ENCODE measurements around the gene UNC5C. TPM values are rescaled to one million over a fixed set of nuclear protein-coding genes. Genes with fewer than 3 reads are reported as not detected.

UNC5C gene
- total and polyA plus RNA-seq, 7 experiments from 2014 or later, result not detected

DNA sequence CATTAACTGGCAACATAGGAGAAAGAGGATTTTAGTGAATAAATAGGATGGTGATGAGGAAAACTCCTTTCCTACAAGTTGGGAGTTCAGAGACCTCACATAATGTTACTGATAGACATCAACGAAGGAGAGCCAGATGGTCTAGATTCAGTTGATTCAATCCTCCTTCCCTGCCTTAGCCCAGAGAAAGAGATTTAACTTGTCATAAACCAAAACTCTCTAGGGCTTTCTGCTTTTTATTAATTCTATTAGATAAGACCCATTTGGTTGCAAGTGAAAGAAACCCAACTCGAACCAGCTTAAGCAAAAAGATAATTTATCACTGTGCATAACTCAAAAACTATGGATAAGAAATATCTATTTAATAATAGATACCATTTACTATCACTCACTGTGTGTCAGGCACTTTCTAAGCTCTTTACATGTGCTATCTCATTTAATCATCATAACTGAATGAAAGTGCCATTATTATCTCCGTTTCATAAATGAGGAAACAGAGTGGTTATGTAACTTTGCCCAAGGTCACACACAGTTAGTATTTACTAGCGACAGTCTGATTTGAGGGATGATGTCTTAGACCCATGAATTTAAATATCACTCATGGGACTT lies 4.3 kb upstream of the UNC5C start:
- Mint-ChIP-seq H3K27me3 (peaks cover 22 to 50% (median 30%) of the 10 kb centered on the region in 5 donors), H3K9me3 (peaks cover 0 to 3% (median 0%) of the 10 kb centered on the region in 11 donors), H3K36me3 (no peaks in the 10 kb centered on the region), H3K4me3 (no peak overlapping the region), H3K27ac (no peak overlapping the region), H3K4me1 (peaks cover 0 to 20% (median 14%) of the 10 kb centered on the region in 7 donors)
- Histone ChIP-seq H3K27ac (ENCODE audit: low read depth, low read length) (no peak overlapping the region), H3K27me3 (ENCODE audit: control insufficient read depth in 2 of 2, insufficient read depth in 2 of 2, low read length in 2 of 2) (no peaks in the 10 kb centered on the region), H3K4me3 (ENCODE audit: low read length) (no peak overlapping the region), H3K36me3 (ENCODE audit: control insufficient read depth in 2 of 3, insufficient read depth in 3 of 3, low read length in 3 of 3) (no peaks in the 10 kb centered on the region), H3K9me3 (ENCODE audit: control insufficient read depth in 2 of 3, low read length in 3 of 3) (no peaks in the 10 kb centered on the region), H3K4me1 (ENCODE audit: control insufficient read depth in 2 of 2, insufficient read depth in 2 of 2, low read length in 2 of 2) (no peaks in the 10 kb centered on the region)
- no peak for DNase-seq
- intact Hi-C loops (cut with micrococcal nuclease), result no loop called here
- ChIA-PET POLR2A (no interaction called here), CTCF (no interaction called here)
- ATAC-seq, result no peak

DNA sequence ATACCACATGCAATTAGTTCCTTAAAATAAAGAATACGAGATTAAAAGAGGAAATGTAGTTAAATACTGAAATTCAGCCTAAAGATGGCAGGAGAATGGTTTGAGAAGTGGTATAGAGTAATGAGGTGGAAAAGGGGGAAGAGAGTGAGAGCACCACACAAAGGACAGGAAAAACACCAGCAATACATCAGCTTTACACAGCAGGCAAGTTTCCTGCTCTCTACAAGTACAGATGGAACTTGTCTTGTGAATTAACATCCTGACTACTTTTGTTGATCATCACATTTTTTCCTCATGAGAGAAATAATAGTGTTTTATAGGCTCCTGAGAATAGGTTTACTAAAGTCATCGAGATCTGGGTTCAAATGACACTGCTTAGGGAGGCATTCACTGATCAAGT lies 2.9 kb upstream of the UNC5C start:
- H3K27ac ChIP-seq (ENCODE audit: low read depth, low read length), result no peak overlapping the region
- ATAC-seq, result no peak
- intact Hi-C loops (cut with micrococcal nuclease), result no loop called here
- peaks cover 0 to 22% (median 16%) of the 10 kb centered on the region in 7 donors for H3K4me1 Mint-ChIP-seq
- no peak overlapping the region for H3K4me3 Mint-ChIP-seq
- no peaks in the 10 kb centered on the region for H3K36me3 ChIP-seq (ENCODE audit: control insufficient read depth in 2 of 3, insufficient read depth in 3 of 3, low read length in 3 of 3)
- H3K9me3 Mint-ChIP-seq, result peaks cover 0 to 3% (median 0%) of the 10 kb centered on the region in 11 donors
- H3K27me3 ChIP-seq (ENCODE audit: control insufficient read depth in 2 of 2, insufficient read depth in 2 of 2, low read length in 2 of 2), result no peaks in the 10 kb centered on the region
- no peak overlapping the region for H3K4me3 ChIP-seq (ENCODE audit: low read length)
- H3K36me3 Mint-ChIP-seq, result no peaks in the 10 kb centered on the region
- CTCF ChIA-PET, result no interaction called here
- no peaks in the 10 kb centered on the region for H3K4me1 ChIP-seq (ENCODE audit: control insufficient read depth in 2 of 2, insufficient read depth in 2 of 2, low read length in 2 of 2)
- POLR2A ChIA-PET, result no interaction called here
- H3K27ac Mint-ChIP-seq, result no peak overlapping the region
- DNase-seq, result no peak
- H3K27me3 Mint-ChIP-seq, result peaks cover 33 to 57% (median 37%) of the 10 kb centered on the region in 5 donors
- no peaks in the 10 kb centered on the region for H3K9me3 ChIP-seq (ENCODE audit: control insufficient read depth in 2 of 3, low read length in 3 of 3)

DNA sequence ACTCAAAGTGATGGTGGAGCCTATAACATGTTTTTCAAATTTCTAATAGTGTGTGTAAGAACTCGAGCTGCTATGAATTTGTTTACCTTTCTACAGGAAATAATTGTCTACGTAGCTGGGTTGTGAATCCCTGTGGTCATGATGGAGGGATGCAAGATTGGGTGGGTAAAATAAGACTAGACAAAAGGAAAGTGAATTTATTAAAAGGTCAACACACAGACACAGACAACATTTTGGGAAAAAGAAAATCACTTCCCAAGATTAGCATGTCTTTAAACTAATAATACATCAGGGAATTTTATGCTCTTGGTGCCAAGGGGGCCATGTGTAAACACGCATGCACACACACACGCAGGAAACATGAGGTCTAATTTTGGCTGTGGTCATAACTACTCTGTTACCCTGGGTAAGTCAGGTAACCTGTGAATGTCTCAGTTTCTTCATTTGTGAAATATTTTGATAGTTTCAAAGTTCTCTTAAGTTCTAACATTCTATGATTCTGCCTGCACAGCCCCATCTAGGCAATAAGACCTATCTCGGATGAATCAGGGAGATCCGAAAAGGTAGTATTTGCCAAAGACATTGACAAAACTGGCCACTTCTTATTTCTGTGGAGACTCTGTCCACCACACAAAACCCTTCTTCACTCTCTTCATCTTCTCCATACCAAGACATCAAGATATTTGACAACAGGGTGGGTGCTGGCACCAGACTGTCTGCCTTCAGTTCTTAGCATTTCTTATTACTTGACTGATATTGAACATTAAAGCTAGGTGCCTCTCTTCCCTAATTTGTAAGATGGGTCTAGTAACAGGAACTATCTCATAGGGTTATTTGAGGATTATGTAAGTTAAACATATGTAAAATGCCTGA lies 1.6 kb upstream of the UNC5C start:
- CTCF ChIA-PET, result no interaction called here
- DNase-seq, result no peak

DNA sequence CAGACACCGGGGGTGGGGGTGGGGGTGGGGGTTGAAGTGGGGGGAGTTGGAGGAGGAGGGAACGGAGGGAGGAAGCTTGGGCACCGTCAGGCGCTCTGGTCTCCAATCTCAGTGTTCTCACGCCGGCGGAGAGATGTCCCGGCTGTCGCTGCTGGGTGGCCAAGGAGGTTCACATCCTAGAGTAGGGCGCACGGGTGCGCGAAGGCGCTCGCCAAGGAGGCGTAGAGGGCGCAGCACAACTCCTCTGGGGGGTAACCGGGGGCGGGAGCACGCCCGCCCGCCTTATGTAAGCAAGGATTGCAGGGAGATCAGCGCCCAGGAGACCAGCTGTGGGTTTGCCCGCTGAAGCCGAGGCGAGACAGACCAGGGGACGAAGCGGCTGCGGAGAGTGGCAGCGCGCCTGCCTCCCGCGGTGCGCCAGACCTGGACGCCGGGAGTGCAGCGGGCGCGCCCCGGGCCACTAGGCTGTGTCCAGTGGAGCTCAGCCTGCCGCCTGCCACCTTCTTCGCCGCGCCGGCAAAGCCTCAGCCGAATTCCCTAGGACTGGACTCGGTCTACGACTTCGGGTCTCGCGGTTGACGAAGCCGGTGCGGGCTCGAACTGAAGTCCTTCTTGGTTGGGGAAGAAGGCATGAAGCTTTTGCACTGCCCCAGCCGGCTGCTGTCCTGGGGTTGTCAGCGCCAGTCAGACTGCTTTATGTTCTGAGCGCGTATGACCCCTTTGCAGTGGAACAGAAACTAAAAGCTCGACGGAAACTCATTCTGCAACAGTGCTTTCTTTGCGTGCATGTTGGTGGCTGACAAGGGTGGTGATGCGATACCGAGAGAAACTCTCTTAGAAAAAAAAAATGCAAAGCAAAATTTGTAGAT lies 707 bp upstream of the UNC5C start:
- ATAC-seq, result peak; percentile 35
- no peaks in the 10 kb centered on the region for H3K4me1 ChIP-seq (ENCODE audit: control insufficient read depth in 2 of 2, insufficient read depth in 2 of 2, low read length in 2 of 2)
- peak in 1 of 9 donors; percentile 28 for DNase-seq
- H3K27ac ChIP-seq (ENCODE audit: low read depth, low read length), result no peak overlapping the region
- no peaks in the 10 kb centered on the region for H3K36me3 ChIP-seq (ENCODE audit: control insufficient read depth in 2 of 3, insufficient read depth in 3 of 3, low read length in 3 of 3)
- no peak overlapping the region for H3K27ac Mint-ChIP-seq
- peak overlapping the region; percentile 58 to 91 (median 72) for H3K4me3 Mint-ChIP-seq
- peaks cover 40 to 67% (median 55%) of the 10 kb centered on the region in 5 donors for H3K27me3 Mint-ChIP-seq
- H3K27me3 ChIP-seq (ENCODE audit: control insufficient read depth in 2 of 2, insufficient read depth in 2 of 2, low read length in 2 of 2), result no peaks in the 10 kb centered on the region
- no peaks in the 10 kb centered on the region for H3K36me3 Mint-ChIP-seq
- CTCF ChIA-PET, result no interaction called here
- no peak overlapping the region for H3K4me3 ChIP-seq (ENCODE audit: low read length)
- POLR2A ChIA-PET, result no interaction called here
- peaks cover 0 to 2% (median 0%) of the 10 kb centered on the region in 11 donors for H3K9me3 Mint-ChIP-seq
- intact Hi-C loops (cut with micrococcal nuclease), result loop anchor here (5.0 to 10.0 kb wide), 2 partner anchors 385 to 392 kb away; no protein-coding TSS in a partner anchor
- no peaks in the 10 kb centered on the region for H3K9me3 ChIP-seq (ENCODE audit: control insufficient read depth in 2 of 3, low read length in 3 of 3)
- peaks cover 0 to 22% (median 16%) of the 10 kb centered on the region in 7 donors for H3K4me1 Mint-ChIP-seq

More for the DNA sequence above, 1.6 kb upstream of the UNC5C start:
- Mint-ChIP-seq H3K36me3 (no peaks in the 10 kb centered on the region), H3K4me3 (peak overlapping the region; percentile 58 to 83 (median 68)), H3K27ac (no peak overlapping the region), H3K4me1 (peaks cover 0 to 22% (median 16%) of the 10 kb centered on the region in 7 donors), H3K9me3 (peaks cover 0 to 3% (median 0%) of the 10 kb centered on the region in 11 donors), H3K27me3 (peaks cover 42 to 69% (median 50%) of the 10 kb centered on the region in 5 donors)
- POLR2A ChIA-PET, result no interaction called here
- no peaks in the 10 kb centered on the region for H3K9me3 ChIP-seq (ENCODE audit: control insufficient read depth in 2 of 3, low read length in 3 of 3)
- no peak overlapping the region for H3K4me3 ChIP-seq (ENCODE audit: low read length)
- H3K27me3 ChIP-seq (ENCODE audit: control insufficient read depth in 2 of 2, insufficient read depth in 2 of 2, low read length in 2 of 2), result no peaks in the 10 kb centered on the region
- H3K36me3 ChIP-seq (ENCODE audit: control insufficient read depth in 2 of 3, insufficient read depth in 3 of 3, low read length in 3 of 3), result no peaks in the 10 kb centered on the region
- intact Hi-C loops (cut with micrococcal nuclease), result no loop called here
- H3K4me1 ChIP-seq (ENCODE audit: control insufficient read depth in 2 of 2, insufficient read depth in 2 of 2, low read length in 2 of 2), result no peaks in the 10 kb centered on the region
- no peak for ATAC-seq
- H3K27ac ChIP-seq (ENCODE audit: low read depth, low read length), result no peak overlapping the region

DNA sequence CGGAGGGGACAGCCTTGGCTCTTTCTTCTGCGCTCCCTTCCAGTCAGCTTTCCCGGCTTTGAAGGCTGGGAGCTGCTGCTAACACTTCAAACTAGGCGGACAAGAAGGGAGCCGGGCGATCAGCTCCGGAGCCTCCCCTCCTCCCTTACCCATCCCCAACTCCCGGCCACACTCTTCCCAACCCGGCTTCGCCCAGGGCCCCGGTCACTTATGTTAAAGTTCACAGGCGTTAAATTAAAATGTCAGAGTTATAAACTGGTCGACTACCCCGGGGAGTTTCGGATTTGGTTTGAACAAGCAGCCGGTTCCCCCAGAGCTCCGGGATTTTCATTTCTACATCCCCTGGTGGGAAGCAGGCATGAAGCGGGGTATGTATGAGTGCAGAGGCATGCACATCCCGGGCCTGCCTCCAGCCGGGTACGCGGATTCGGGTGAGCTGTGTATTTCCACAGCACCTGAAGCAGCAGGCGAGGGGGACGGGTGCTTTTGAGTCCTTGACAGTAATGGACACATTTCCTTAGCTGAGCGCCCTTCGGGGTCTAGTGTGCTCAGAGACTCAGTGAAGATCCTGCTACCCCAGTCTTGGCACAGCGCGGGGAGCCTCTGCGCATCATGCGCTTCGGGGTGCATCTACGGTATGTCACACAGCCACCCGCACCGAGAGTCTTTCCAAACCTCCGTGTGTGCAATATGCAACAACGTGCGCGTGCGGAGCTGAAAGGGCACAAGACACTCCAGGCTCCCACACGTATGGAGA lies 880 bp downstream of the UNC5C start:
- DNase-seq (no peak), ATAC-seq (no peak)
- H3K9me3 Mint-ChIP-seq, result peaks cover 0 to 5% (median 0%) of the 10 kb centered on the region in 11 donors
- ChIA-PET POLR2A (no interaction called here), CTCF (no interaction called here)
- no peaks in the 10 kb centered on the region for H3K27me3 ChIP-seq (ENCODE audit: control insufficient read depth in 2 of 2, insufficient read depth in 2 of 2, low read length in 2 of 2)
- no peak overlapping the region for H3K4me3 ChIP-seq (ENCODE audit: low read length)
- peaks cover 0 to 22% (median 16%) of the 10 kb centered on the region in 7 donors for H3K4me1 Mint-ChIP-seq
- H3K4me1 ChIP-seq (ENCODE audit: control insufficient read depth in 2 of 2, insufficient read depth in 2 of 2, low read length in 2 of 2), result no peaks in the 10 kb centered on the region
- peaks cover 44 to 73% (median 58%) of the 10 kb centered on the region in 5 donors for H3K27me3 Mint-ChIP-seq
- intact Hi-C loops (cut with micrococcal nuclease), result loop anchor here (5.0 to 10.0 kb wide), 2 partner anchors 383 to 391 kb away; no protein-coding TSS in a partner anchor
- no peaks in the 10 kb centered on the region for H3K36me3 Mint-ChIP-seq
- no peaks in the 10 kb centered on the region for H3K36me3 ChIP-seq (ENCODE audit: control insufficient read depth in 2 of 3, insufficient read depth in 3 of 3, low read length in 3 of 3)
- H3K27ac ChIP-seq (ENCODE audit: low read depth, low read length), result no peak overlapping the region
- peak overlapping the region in 8 of 10 donors; percentile 16 to 91 (median 66) for H3K4me3 Mint-ChIP-seq
- H3K27ac Mint-ChIP-seq, result no peak overlapping the region
- no peaks in the 10 kb centered on the region for H3K9me3 ChIP-seq (ENCODE audit: control insufficient read depth in 2 of 3, low read length in 3 of 3)
